PC-3 (cell line): ENCODE results near the gene MAD1L1. TPM values are rescaled to one million over a fixed set of nuclear protein-coding genes. Genes with fewer than 3 reads are reported as not detected.

ENCODE experiments used
- ATAC-seq: fragments of 200-7000 bp; cut with Tn5 transposase; 2 replicates; pipeline ENCODE4 v1.9.1; 2020; ENCODE audit warnings: mild to moderate bottlenecking, moderate library complexity
- BruUV-seq: library from RNA; stranded (reverse); fragments of 400-500 nt; replicated peaks from 2 replicates; lab custom pipeline; 2021; lab: Mats Ljungman, UMichigan
- CTCF ChIA-PET: fragments of 300-600 bp; sonication (Branson Sonifier 250); formaldehyde crosslinking; loops from one replicate; lab custom pipeline; 2022; ENCODE audit warnings: antibody characterized with exemption; lab: Charles Lee
- POLR2A ChIA-PET: fragments of 300-600 bp; sonication (Branson Sonifier 250); formaldehyde crosslinking; loops from one replicate; lab custom pipeline; 2022; ENCODE audit warnings: antibody characterized with exemption; ENCODE audit not compliant: unreplicated experiment; lab: Charles Lee
- DNase-seq: peaks from one replicate; pipeline ENCODE4 v3.0.0-alpha.2; 2015
- H2AFZ ChIP-seq: fragments of 300-600 bp; sonication (generic); 2 replicates; pipeline ENCODE4 v1.6.0; 2016; ENCODE audit warnings: antibody characterized with exemption, low read length
- H3F3A ChIP-seq: fragments of 300-600 bp; sonication (generic); one replicate; pipeline ENCODE4 v1.6.0; 2017; ENCODE audit warnings: antibody characterized with exemption, low read length, control low read depth, mild to moderate bottlenecking; ENCODE audit not compliant: unreplicated experiment
- H3K27ac ChIP-seq: fragments of 300-600 bp; sonication (generic); 2 replicates; pipeline ENCODE4 v1.5.1; 2016; ENCODE audit warnings: mild to moderate bottlenecking, low read length
- H3K27me3 ChIP-seq: fragments of 300-600 bp; sonication (generic); 2 replicates; pipeline ENCODE4 v1.6.1; 2016; ENCODE audit warnings: low read length, mixed read lengths
- H3K36me3 ChIP-seq: fragments of 300-600 bp; sonication (generic); 2 replicates; pipeline ENCODE4 v1.6.1; 2016; ENCODE audit warnings: low read depth, mixed run types, low read length, mixed read lengths
- H3K4me1 ChIP-seq: fragments of 300-600 bp; sonication (generic); 2 replicates; pipeline ENCODE4 v1.5.1; 2016; ENCODE audit warnings: low read length; ENCODE audit not compliant: insufficient read depth
- H3K4me2 ChIP-seq: fragments of 300-600 bp; sonication (generic); 2 replicates; pipeline ENCODE4 v1.6.0; 2016; ENCODE audit warnings: low read length
- H3K4me3 ChIP-seq: fragments of 300-600 bp; sonication (generic); 2 replicates; pipeline ENCODE4 v1.5.1; 2016; ENCODE audit warnings: mild to moderate bottlenecking, low read length, mixed read lengths
- H3K79me2 ChIP-seq: fragments of 300-600 bp; sonication (generic); 2 replicates; pipeline ENCODE4 v1.6.1; 2017; ENCODE audit warnings: low read length, mixed read lengths
- H3K9ac ChIP-seq: fragments of 300-600 bp; sonication (generic); 2 replicates; pipeline ENCODE4 v1.6.0; 2016; ENCODE audit warnings: mild to moderate bottlenecking, low read length
- H3K9me2 ChIP-seq: fragments of 300-600 bp; sonication (generic); replicated peaks from 2 replicates; pipeline ENCODE4 v1.6.1; 2016; ENCODE audit warnings: mixed run types, low read length, mixed read lengths
- H3K9me3 ChIP-seq: fragments of 300-600 bp; sonication (generic); 2 replicates; pipeline ENCODE4 v1.6.1; 2016; ENCODE audit warnings: low read length, mixed read lengths
- H4K20me1 ChIP-seq: fragments of 300-600 bp; sonication (generic); 2 replicates; pipeline ENCODE4 v1.6.1; 2016; ENCODE audit warnings: low read length, mixed read lengths
- EZH2 ChIP-seq: fragments of 300-600 bp; sonication (generic); IDR thresholded peaks from one replicate; pipeline ENCODE4 v1.6.1; 2017; ENCODE audit warnings: antibody characterized with exemption, mild to moderate bottlenecking, low read length; ENCODE audit not compliant: unreplicated experiment
- EZH2phosphoT487 ChIP-seq: fragments of 300-600 bp; sonication (generic); IDR thresholded peaks from 2 replicates; pipeline ENCODE4 v1.6.1; 2018; ENCODE audit warnings: mild to moderate bottlenecking, antibody characterized with exemption, low read length, borderline replicate concordance
- intact Hi-C: fragments of 100-400 bp; cut with micrococcal nuclease; formaldehyde crosslinking; loops from 2 replicates; pipeline ENCODE4 v1.9.0; 2023
- total RNA-seq: library from RNA; depleted of rRNA; stranded (reverse); fragments of >200 nt; gene quantifications from 2 replicates; pipeline ENCODE4 v1.2.3, GENCODE V29; 2014
- TF ChIP-seq, protein P1 (sequence below): fragments of 300-600 bp; sonication (generic); conservative IDR thresholded peaks from 2 replicates; pipeline ENCODE4 v1.5.1; 2017; ENCODE audit warnings: antibody characterized with exemption, low read depth, mild to moderate bottlenecking, low read length

The MAD1L1 gene
- total RNA-seq, 1 experiment from 2014 or later = 88.4 TPM

DNA sequence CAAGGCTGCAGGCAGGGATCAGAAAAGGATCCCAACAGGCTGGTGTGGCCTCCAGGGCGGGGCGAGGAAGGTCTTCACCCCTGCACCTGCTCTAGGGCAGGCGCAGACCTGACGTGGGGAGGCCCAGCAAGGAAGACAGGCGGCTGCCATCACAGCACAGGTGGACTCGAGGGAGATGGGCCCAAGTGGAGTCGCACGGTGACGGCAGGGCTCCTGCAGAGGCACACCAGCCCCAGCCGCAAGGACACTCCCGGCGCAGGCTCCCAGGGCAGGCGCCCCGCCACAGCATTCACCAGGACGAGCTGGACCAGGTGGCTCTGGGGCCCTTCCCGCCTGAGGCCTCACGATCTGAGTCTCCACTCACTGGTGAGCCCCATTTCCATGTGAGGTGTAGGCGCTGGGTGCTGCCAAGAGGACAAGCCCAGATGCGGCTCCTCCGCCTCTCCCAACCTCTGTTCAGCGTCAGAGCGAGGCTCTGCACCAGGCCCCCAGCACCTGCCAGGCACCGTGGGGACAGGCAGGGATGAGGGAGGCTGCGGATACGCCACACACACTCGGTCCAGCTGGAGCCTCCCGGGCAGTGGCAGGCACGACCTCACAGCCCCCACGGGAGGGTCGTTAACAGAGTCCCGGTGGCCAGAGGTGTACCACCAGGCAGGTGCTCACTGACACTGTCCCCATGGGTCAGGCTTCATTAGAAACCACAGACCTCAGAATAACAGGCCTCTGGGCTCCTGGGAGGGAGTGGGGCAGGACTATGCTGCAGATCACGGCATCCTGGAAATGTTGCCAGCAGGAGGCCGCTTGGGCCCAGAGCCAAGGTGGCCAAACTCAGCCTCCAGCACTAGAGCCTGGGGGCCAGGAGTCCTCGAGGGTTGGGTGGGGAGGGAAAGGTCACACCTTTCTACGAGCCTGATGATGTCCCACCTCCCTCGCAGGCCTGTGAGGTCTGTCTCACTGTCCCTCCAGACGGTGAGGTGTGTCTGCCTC, 111.6 kb downstream of the MAD1L1 start:
- Histone ChIP-seq H3F3A (no peaks in the 10 kb centered on the region), H2AFZ (no peak overlapping the region), H3K4me2 (no peak overlapping the region), H3K36me3 (no peaks in the 10 kb centered on the region), H3K27me3 (no peaks in the 10 kb centered on the region), H3K4me3 (no peak overlapping the region), H3K4me1 (peaks cover 15% of the 10 kb centered on the region), H3K79me2 (no peaks in the 10 kb centered on the region), H3K9me2 (no peaks in the 10 kb centered on the region), H4K20me1 (no peaks in the 10 kb centered on the region), H3K9ac (no peak overlapping the region), H3K9me3 (no peaks in the 10 kb centered on the region), H3K27ac (no peak overlapping the region)
- intact Hi-C loops = no loop called here
- ChIA-PET POLR2A (no interaction called here), CTCF (no interaction called here)
- no TSS peak for BruUV-seq
- ATAC-seq = no peak
- DNase-seq = no peak
- TF ChIP-seq, protein P1, sequence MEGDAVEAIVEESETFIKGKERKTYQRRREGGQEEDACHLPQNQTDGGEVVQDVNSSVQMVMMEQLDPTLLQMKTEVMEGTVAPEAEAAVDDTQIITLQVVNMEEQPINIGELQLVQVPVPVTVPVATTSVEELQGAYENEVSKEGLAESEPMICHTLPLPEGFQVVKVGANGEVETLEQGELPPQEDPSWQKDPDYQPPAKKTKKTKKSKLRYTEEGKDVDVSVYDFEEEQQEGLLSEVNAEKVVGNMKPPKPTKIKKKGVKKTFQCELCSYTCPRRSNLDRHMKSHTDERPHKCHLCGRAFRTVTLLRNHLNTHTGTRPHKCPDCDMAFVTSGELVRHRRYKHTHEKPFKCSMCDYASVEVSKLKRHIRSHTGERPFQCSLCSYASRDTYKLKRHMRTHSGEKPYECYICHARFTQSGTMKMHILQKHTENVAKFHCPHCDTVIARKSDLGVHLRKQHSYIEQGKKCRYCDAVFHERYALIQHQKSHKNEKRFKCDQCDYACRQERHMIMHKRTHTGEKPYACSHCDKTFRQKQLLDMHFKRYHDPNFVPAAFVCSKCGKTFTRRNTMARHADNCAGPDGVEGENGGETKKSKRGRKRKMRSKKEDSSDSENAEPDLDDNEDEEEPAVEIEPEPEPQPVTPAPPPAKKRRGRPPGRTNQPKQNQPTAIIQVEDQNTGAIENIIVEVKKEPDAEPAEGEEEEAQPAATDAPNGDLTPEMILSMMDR = no peak
- TF ChIP-seq EZH2 (no peak), EZH2phosphoT487 (no peak)

DNA sequence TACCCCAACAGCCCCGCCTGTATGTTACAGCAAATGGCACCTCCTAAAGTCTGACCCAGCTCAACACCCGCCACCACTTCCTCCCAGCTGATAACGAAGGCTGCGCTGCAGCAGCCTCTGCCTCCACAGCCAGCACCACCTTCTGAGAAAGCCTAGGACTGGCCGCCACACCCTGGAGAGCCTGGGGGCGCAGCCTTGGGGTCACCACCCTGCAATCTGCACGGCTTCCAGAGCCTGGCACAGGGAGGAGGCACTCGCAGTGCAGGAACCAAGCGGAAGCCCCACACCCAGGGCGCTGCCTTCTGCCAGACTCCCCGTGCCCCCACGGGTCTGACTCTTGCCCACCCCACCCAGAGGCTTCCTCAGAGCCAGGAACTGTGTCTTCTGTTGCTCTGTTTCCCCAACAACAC, 112.5 kb downstream of the MAD1L1 start:
- Histone ChIP-seq H3K4me3 (no peak overlapping the region), H3K36me3 (no peaks in the 10 kb centered on the region), H3K27ac (no peak overlapping the region), H3K9ac (no peak overlapping the region), H3F3A (no peaks in the 10 kb centered on the region), H4K20me1 (no peaks in the 10 kb centered on the region), H3K27me3 (no peaks in the 10 kb centered on the region), H2AFZ (no peak overlapping the region), H3K4me2 (no peak overlapping the region), H3K4me1 (peaks cover 22% of the 10 kb centered on the region), H3K9me2 (no peaks in the 10 kb centered on the region), H3K9me3 (no peaks in the 10 kb centered on the region), H3K79me2 (no peaks in the 10 kb centered on the region)
- DNase-seq = no peak
- no TSS peak for BruUV-seq
- ATAC-seq = no peak
- CTCF ChIA-PET = no interaction called here
- intact Hi-C loops = no loop called here
- POLR2A ChIA-PET = no interaction called here
- TF ChIP-seq, protein P1 = no peak
- no peak for TF ChIP-seq EZH2phosphoT487
- TF ChIP-seq EZH2 = no peak

DNA sequence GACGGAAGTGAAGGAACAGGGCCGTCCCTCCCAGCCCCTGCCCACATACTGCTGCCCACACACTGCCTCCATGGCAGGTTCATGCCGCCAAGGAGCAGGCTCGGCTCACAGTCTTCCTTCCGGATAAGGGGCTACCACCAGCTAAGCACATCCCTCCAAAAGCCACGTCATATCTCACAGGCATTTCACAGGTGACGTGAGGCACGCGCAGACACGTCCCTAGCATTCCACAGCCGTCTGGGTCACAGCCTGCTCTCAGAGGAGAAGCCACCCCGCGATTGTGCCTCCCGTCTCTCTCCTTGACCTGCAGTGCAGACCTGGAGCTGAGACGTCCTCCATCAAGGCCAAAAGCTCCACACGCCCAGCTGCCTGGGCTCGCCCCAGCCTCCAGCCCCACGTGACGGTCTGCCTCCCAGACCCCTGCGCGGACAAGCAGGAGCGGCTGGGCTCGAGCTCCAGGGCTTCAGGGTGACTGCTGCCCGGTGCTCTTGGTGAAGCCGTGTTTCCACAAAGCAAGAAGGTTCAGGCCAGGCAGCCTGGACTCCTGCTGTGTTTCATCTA, 114.0 kb downstream of the MAD1L1 start:
- TF ChIP-seq EZH2phosphoT487 (no peak), EZH2 (no peak)
- TF ChIP-seq, protein P1 = no peak
- no peak overlapping the region for H3K27ac ChIP-seq
- H3K4me3 ChIP-seq = no peak overlapping the region
- no peaks in the 10 kb centered on the region for H3K9me2 ChIP-seq
- no peak overlapping the region for H3K4me2 ChIP-seq
- ATAC-seq (no peak), DNase-seq (no peak)
- no peaks in the 10 kb centered on the region for H3K9me3 ChIP-seq
- H3K79me2 ChIP-seq = no peaks in the 10 kb centered on the region
- no peaks in the 10 kb centered on the region for H4K20me1 ChIP-seq
- CTCF ChIA-PET = no interaction called here
- no peaks in the 10 kb centered on the region for H3K36me3 ChIP-seq
- no TSS peak for BruUV-seq
- intact Hi-C loops = no loop called here
- H3K27me3 ChIP-seq = no peaks in the 10 kb centered on the region
- H2AFZ ChIP-seq = no peak overlapping the region
- no peaks in the 10 kb centered on the region for H3F3A ChIP-seq
- POLR2A ChIA-PET = no interaction called here
- no peak overlapping the region for H3K9ac ChIP-seq
- peaks cover 31% of the 10 kb centered on the region for H3K4me1 ChIP-seq
